GM12873 (cell line): ENCODE results near the gene GATA2.

Experiments
- TF ChIP-seq, protein P1 (sequence below): IDR thresholded peaks from 2 replicates; pipeline ENCODE4 v1.5.1; 2012; ENCODE audit warnings: low read depth, mild to moderate bottlenecking, moderate library complexity, low read length, control low read depth; ENCODE audit not compliant: insufficient read depth; ENCODE audit errors: missing control alignments

GATA2 gene

DNA sequence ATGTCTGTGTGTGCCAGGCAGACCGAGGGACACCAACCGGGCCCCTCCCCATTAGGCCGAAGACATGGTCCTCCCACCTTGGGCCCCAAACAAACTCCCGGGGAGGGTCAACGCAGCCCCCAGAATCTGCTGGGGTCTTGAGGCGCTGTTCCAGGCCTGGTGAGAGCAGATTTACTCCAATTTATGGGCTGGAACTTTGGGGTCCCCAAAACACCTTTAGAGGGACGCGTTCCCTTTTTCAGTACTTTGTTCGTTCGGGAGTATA is 2.4 kb downstream of the GATA2 start:
- TF ChIP-seq, protein P1, sequence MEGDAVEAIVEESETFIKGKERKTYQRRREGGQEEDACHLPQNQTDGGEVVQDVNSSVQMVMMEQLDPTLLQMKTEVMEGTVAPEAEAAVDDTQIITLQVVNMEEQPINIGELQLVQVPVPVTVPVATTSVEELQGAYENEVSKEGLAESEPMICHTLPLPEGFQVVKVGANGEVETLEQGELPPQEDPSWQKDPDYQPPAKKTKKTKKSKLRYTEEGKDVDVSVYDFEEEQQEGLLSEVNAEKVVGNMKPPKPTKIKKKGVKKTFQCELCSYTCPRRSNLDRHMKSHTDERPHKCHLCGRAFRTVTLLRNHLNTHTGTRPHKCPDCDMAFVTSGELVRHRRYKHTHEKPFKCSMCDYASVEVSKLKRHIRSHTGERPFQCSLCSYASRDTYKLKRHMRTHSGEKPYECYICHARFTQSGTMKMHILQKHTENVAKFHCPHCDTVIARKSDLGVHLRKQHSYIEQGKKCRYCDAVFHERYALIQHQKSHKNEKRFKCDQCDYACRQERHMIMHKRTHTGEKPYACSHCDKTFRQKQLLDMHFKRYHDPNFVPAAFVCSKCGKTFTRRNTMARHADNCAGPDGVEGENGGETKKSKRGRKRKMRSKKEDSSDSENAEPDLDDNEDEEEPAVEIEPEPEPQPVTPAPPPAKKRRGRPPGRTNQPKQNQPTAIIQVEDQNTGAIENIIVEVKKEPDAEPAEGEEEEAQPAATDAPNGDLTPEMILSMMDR = no peak

DNA sequence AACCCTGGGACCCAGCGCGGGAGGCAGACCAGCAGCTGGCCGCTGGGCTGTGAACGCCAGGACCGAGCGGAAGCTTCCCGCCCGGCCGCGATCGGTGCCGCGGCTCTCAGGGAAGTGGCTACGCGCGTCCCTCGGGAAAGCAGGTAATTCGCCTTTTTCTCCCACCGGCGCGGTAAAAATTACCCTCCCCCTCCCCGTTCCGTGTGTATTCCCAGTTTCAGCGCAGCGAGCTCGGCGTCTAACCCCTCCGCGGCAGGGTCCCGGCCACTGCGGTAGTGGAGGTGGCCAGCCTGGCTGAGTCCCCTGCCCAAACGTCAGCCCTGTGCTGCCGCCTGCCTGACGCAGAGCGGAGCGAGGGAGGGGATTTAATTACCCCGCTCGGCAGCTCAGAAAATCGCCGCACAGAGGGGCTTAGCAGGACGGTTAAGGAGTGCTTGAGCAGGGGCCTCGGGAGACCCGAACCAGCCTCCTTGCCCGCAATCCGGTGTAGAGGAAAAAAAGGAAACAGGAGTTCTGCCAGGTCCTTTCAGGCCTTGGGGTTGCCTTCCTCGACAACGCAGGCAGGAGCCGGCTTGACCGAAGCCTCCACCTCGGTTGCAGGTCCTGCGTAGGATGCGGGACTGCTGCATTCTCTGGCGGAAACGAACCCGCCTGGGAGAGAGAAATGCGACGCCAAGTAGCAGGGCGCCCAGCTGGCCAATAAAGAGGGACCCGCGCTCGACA is 2.9 kb downstream of the GATA2 start:
- TF ChIP-seq, protein P1 = no peak

DNA sequence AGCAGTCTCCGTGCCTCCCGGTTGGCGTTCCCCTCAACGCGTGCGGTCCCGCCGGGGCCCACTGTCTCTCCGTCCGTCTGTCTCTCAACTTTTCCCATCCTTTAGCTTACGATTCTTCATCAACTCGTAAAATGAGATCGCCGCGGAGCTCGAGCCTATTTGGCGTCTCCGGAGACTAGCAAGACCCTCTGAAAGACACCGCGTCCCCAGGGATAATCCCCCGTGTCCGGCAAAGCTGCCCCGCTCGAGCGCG is 3.4 kb downstream of the GATA2 start:
- TF ChIP-seq, protein P1 = no peak

DNA sequence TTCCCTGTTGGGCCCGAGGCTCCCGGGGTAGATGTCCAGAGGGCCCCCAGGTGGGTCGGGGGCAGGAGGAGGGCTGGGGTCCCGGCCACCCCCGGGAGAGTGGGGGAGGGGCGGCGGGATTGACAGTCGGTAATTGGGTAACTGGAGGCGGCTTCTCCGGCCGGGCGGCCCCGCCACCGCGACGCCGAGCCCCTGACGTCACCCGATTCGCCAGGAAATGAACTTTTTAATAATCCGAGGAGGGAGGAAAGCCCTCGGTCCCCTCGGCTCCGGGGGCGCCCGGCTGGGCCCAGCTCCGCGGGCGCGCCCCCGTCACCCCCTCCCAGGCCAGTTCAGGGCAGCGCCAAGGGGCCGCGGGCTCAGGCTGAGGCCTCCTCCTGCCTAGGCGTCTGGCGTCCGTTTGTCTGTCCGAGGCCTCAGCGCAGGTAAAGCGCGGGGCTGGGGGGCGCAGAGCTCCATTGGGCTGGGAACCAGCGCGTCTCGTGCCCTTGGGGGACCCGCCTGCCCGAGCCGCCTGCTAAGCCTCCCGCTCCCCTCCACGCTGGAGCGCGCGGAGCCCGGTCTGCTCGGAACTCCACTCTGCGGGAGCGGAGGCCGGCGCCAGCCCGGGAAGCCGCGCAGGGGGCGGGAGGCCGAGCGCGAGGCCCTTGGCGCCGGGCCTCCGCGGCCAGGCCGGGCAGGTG is 3.9 kb downstream of the GATA2 start:
- TF ChIP-seq, protein P1 = no peak

DNA sequence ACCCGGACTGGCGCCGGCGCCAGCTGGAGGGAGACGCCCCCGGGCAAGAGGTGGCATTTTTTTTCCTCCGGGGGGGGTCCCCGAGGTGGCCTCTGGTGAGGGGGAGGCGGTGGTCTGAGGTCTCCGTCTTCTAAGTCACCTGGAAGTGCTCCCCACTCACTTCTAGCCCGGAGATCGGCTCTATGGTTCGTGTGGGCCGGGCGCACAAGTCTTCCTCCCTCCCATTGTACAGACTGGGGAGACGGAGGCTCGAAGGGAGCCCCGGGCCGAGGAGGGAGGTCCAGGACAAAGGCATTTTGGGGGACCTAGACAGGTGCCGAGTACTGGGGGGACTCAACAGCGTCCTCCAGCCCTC is 4.4 kb downstream of the GATA2 start:
- TF ChIP-seq, protein P1 = no peak

DNA sequence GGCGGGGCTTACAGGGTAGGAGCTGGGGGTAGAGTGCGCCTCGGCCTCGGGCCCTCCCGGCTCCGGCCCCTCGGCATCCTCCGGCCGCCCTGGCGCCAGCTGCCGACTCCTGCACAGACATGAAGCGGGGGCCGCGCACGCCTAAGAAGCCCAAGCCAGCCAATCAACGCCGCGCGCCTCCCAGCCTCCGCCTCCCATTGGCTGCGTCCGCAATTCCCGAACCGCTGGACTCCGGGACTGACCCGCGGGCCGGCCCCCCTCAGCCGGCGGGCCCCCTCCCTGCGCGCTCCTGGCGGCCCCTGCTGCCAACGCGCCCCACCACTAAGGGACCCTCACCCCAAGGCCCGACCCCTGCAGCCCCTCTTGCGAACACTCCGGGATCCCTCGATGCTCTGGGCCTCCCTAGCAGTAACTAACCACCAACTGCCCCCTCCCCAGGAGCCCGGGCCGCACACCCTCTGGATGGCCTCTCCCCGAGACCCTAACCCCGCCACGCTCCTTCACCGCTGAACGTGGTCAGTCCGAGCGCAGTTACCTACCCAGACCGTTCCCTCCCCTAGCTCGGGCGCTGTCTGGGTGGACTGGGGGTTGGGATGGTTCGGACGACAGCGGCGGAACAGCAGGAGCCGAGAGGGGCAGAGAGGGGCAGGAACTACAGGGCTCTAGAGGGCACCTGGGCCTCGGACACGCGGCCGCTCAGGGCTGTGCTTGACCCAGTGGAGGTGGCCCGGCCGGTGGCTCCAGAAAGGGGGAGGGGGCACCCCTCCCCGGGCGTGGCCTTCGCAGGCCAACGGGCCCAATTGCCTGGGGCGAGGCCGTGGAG is 5.0 kb downstream of the GATA2 start:
- TF ChIP-seq, protein P1 = no peak

DNA sequence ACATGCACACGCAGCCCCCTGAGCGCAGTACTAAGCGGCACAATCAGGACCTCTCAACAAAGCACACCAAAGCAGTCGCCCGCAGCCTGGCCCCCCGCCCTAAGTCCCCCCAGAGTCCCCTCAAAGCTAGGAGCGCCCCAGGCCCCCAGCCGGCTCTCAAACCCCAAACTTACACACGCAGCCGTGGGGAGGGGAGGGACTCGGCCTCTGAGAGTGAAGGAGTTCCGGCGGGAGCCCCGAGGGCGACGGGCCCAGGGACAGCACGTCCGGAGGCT is 5.5 kb downstream of the GATA2 start:
- TF ChIP-seq, protein P1 = no peak
